Gastroesophageal sphincter (tissue), 4 donors: ENCODE measurements around the gene TBL1XR1. TPM values are rescaled to one million over a fixed set of nuclear protein-coding genes. Genes with fewer than 3 reads are reported as not detected.

Experiments used
- ATAC-seq: fragments of 150-250 bp; one replicate; pipeline ENCODE4 v1.9.1; 2016; ENCODE audit warnings: mild to moderate bottlenecking, moderate library complexity
- H3K27ac ChIP-seq, 4 donors: fragments of 200-600 bp; sonication (generic) in 3 of 4; 1 replicate in 3 of 4; 2 replicates in 1 of 4; pipeline ENCODE4 v1.5.1; 2016 to 2019
- H3K27me3 ChIP-seq: fragments of 200-600 bp; sonication (generic); one replicate; pipeline ENCODE4 v1.5.1; 2019
- H3K36me3 ChIP-seq, 2 donors: fragments of 200-600 bp; sonication (generic); one replicate each; pipeline ENCODE4 v1.5.1; 2019; ENCODE audit warnings: control low read depth in 1 of 2
- H3K4me1 ChIP-seq, 3 donors: fragments of 200-600 bp; sonication (generic); 1 replicate in 2 of 3; 2 replicates in 1 of 3; pipeline ENCODE4 v1.5.1; 2016 to 2019; ENCODE audit warnings: control low read depth in 2 of 3
- H3K4me3 ChIP-seq, 2 donors: fragments of 200-600 bp; sonication (generic); one replicate each; pipeline ENCODE4 v1.5.1; 2019; ENCODE audit warnings: mild to moderate bottlenecking in 1 of 2, moderate library complexity in 1 of 2
- H3K9me3 ChIP-seq, 3 donors: fragments of 200-600 bp; sonication (generic); one replicate each; pipeline ENCODE4 v1.5.1; 2017 to 2019; ENCODE audit warnings: control low read depth in 2 of 3
- EP300 ChIP-seq: sonication (generic); formaldehyde crosslinking; IDR thresholded peaks from one replicate; pipeline ENCODE4 v1.6.1; 2017; ENCODE audit warnings: antibody characterized with exemption, mild to moderate bottlenecking
- POLR2A ChIP-seq, 2 donors: fragments of 450-650 bp; IDR thresholded peaks; one replicate each; pipeline ENCODE4 v1.6.1; 2017; ENCODE audit warnings: antibody characterized with exemption in 2 of 2, mild to moderate bottlenecking in 2 of 2, moderate library complexity in 1 of 2
- POLR2AphosphoS5 ChIP-seq: sonication (generic); formaldehyde crosslinking; IDR thresholded peaks from one replicate; pipeline ENCODE4 v1.6.1; 2017; ENCODE audit warnings: antibody characterized with exemption
- WGBS, 2 donors: methylation state at CpG; one replicate each; pipeline ENCODE4 v1.1.5; 2018; ENCODE audit warnings: low coverage in 1 of 2; 5-methylcytosine and 5-hydroxymethylcytosine counted together
- total RNA-seq, 4 donors: library from RNA; depleted of rRNA; stranded (reverse); fragments of >200 nt; gene quantifications; one replicate each; pipeline ENCODE4 v1.1.0, GENCODE V29; 2016
- TF ChIP-seq, protein P1 (sequence below), 4 experiments: fragments of 200-600 bp in 2 of 4; fragments of 450-650 bp in 2 of 4; sonication (generic) in 1 of 4; IDR thresholded peaks; one replicate each; pipeline ENCODE4 v1.5.1; 2017 to 2019; ENCODE audit warnings: antibody characterized with exemption in 4 of 4, mild to moderate bottlenecking in 2 of 4, moderate library complexity in 2 of 4

Gene TBL1XR1
- total RNA-seq, 4 donors from 2014 or later, result 91.1 to 126 (median 97.4) TPM

DNA sequence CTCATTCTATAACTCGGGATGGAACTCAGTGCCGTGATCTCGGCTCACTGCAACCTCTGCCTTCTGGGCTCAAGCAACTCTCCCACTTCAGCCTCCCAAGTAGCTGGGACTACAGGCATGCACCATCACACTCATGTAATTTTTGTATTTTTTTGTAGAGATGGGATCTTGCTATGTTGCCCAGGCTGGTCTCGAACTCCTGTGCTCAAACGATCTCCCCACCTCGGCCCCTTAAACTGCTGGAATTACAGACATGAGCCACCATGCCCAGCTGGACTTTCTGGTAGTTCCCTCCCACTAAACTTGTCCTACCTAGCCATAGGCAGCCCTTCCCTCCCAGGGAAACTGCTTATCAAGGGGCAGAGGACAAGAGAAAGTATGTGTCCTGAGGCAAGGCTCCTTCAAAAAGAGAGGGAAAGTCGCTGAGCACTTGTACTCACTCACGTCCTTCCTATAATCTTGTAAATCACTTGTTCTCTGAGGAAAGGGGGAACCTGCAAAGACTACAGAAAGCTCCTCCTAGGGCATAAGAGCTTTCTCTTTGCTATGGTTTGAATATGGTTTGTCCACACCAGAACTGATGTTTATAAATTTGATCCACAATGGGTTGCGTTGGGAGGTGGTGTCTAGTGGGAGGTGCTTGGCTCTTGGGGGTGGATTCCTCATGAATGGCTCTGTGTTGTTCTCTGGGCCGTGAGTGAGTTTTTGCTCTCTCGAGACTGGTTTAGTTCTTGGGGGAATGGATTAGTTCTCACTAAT lies 13.6 kb upstream of the TBL1XR1 start:
- WGBS, 2 donors, result 89 to 93% methylated on average over 2 to 9 of the region's 11 CpGs
- Histone ChIP-seq H3K9me3 (no peaks in the 10 kb centered on the region), H3K4me3 (no peak overlapping the region), H3K27ac (no peak overlapping the region), H3K4me1 (no peaks in the 10 kb centered on the region), H3K36me3 (no peaks in the 10 kb centered on the region), H3K27me3 (no peaks in the 10 kb centered on the region)
- TF ChIP-seq POLR2AphosphoS5, result no peak
- no peak for TF ChIP-seq POLR2A (IDR thresholded peaks at IDR 0.05)
- no peak for TF ChIP-seq EP300
- TF ChIP-seq, protein P1, sequence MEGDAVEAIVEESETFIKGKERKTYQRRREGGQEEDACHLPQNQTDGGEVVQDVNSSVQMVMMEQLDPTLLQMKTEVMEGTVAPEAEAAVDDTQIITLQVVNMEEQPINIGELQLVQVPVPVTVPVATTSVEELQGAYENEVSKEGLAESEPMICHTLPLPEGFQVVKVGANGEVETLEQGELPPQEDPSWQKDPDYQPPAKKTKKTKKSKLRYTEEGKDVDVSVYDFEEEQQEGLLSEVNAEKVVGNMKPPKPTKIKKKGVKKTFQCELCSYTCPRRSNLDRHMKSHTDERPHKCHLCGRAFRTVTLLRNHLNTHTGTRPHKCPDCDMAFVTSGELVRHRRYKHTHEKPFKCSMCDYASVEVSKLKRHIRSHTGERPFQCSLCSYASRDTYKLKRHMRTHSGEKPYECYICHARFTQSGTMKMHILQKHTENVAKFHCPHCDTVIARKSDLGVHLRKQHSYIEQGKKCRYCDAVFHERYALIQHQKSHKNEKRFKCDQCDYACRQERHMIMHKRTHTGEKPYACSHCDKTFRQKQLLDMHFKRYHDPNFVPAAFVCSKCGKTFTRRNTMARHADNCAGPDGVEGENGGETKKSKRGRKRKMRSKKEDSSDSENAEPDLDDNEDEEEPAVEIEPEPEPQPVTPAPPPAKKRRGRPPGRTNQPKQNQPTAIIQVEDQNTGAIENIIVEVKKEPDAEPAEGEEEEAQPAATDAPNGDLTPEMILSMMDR (IDR thresholded peaks at IDR 0.05), result no peak
- no peak for ATAC-seq

DNA sequence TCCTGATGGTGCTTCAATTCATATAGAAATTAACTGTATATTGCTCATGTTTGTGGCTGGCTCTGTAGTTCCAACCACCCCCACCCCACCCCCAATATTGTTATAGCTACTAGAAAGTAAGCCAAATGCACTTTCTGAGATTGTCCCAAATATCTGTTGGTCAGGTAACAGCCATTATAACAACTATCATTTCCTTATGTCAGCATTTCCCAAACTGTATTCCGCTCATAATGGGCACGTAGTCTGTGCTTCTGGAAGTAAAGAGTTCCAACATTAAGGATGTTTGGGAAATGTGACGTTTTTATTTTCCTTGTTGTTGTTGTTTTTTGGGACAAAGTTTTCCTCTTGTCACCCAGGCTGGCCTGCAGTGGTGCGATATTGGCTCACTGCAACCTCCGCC lies 12.2 kb upstream of the TBL1XR1 start:
- TF ChIP-seq POLR2AphosphoS5, result no peak
- TF ChIP-seq, protein P1 (IDR thresholded peaks at IDR 0.05), result no peak
- TF ChIP-seq POLR2A (IDR thresholded peaks at IDR 0.05), result no peak
- no peak for TF ChIP-seq EP300
- Histone ChIP-seq H3K4me3 (no peak overlapping the region), H3K27ac (no peak overlapping the region), H3K4me1 (no peaks in the 10 kb centered on the region), H3K36me3 (no peaks in the 10 kb centered on the region), H3K9me3 (no peaks in the 10 kb centered on the region), H3K27me3 (no peaks in the 10 kb centered on the region)
- no peak for ATAC-seq
- WGBS, 2 donors, result 78 to 97% methylated on average over 5 of the region's 5 CpGs

GRCh38 chr3:177208781-177209180 lies 11.5 kb upstream of the TBL1XR1 start:
- Histone ChIP-seq H3K4me3 (no peak overlapping the region), H3K27me3 (no peaks in the 10 kb centered on the region), H3K36me3 (no peaks in the 10 kb centered on the region), H3K9me3 (no peaks in the 10 kb centered on the region), H3K27ac (no peak overlapping the region), H3K4me1 (no peaks in the 10 kb centered on the region)
- 64 to 83% methylated on average over 2 to 3 of the region's 3 CpGs for WGBS, 2 donors
- ATAC-seq, result no peak
- no peak for TF ChIP-seq EP300
- no peak for TF ChIP-seq POLR2AphosphoS5
- no peak for TF ChIP-seq POLR2A (IDR thresholded peaks at IDR 0.05)
- TF ChIP-seq, protein P1 (IDR thresholded peaks at IDR 0.05), result no peak

- Histone ChIP-seq H3K4me3 (no peak overlapping the region), H3K27me3 (no peaks in the 10 kb centered on the region), H3K4me1 (no peaks in the 10 kb centered on the region), H3K9me3 (no peaks in the 10 kb centered on the region), H3K27ac (no peak overlapping the region), H3K36me3 (no peaks in the 10 kb centered on the region)
- ATAC-seq, result no peak
- no peak for TF ChIP-seq POLR2AphosphoS5
- TF ChIP-seq, protein P1 (IDR thresholded peaks at IDR 0.05), result no peak
- no peak for TF ChIP-seq EP300
- TF ChIP-seq POLR2A (IDR thresholded peaks at IDR 0.05), result no peak
- WGBS, 2 donors, result 88 to 92% methylated on average over 6 of the region's 6 CpGs
Measured at GRCh38 chr3:177208223-177208622, 10.9 kb upstream of the TBL1XR1 start.

DNA sequence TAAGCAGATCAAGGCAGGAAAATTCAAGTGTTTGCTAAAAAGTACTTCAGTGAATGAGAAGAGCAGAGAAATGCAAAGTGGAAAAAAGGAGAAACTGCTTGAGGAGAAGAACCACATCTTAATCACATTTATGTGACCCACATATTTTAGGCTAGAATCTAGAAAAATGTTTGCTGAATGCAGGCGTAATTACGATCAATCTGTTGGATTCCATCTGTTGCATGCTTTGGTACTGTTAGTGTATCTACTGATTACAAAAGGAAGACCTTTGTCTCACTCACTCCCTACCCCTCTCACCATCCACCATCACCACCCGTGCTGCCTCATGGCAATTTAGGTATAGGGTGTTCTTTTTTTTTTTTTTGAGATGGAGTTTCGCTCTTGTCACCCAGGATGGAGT lies 9.7 kb upstream of the TBL1XR1 start:
- H3K4me1 ChIP-seq, result no peaks in the 10 kb centered on the region
- TF ChIP-seq POLR2AphosphoS5 (no peak), EP300 (no peak), POLR2A (IDR thresholded peaks at IDR 0.05) (no peak)
- TF ChIP-seq, protein P1 (IDR thresholded peaks at IDR 0.05), result no peak
- no peak overlapping the region for H3K4me3 ChIP-seq
- no peaks in the 10 kb centered on the region for H3K36me3 ChIP-seq
- no peak for ATAC-seq
- H3K9me3 ChIP-seq, result no peaks in the 10 kb centered on the region
- no peaks in the 10 kb centered on the region for H3K27me3 ChIP-seq
- 79 to 92% methylated on average over 2 to 3 of the region's 4 CpGs for WGBS, 2 donors
- no peak overlapping the region for H3K27ac ChIP-seq
